22Rv1 (cell line): ENCODE results near the gene FAM168A.

Experiments
- CTCF ChIP-seq: fragments of 450-650 bp; IDR thresholded peaks from 2 replicates; pipeline ENCODE4 v1.5.1; 2017; ENCODE audit warnings: mild to moderate bottlenecking
- ZFX ChIP-seq: fragments of 450-650 bp; IDR thresholded peaks from 2 replicates; pipeline ENCODE4 v1.6.1; 2017; ENCODE audit warnings: antibody characterized with exemption, borderline replicate concordance

GRCh38 chr11:73647459-73648100, 49.7 kb upstream of the FAM168A start:
- TF ChIP-seq CTCF: no peak
- no peak for TF ChIP-seq ZFX
